BJ (cell line): ENCODE measurements around the gene ISG15. TPM values are rescaled to one million over a fixed set of nuclear protein-coding genes. Genes with fewer than 3 reads are reported as not detected.

ENCODE experiments used
- CTCF ChIA-PET: fragments of 350-600 bp; formaldehyde crosslinking; extraction: SDS; loops from one replicate; lab custom pipeline; 2021; ENCODE audit warnings: antibody characterized with exemption, inconsistent platforms; lab: Yijun Ruan, JAX
- POLR2A ChIA-PET: fragments of 300-600 bp; sonication (Branson Sonifier 250); formaldehyde crosslinking; extraction: SDS; loops from one replicate; lab custom pipeline; 2021; ENCODE audit warnings: antibody characterized with exemption; lab: Charles Lee
- DNase-seq: peaks from one replicate; pipeline ENCODE4 v3.0.0-alpha.2; 2011; ENCODE audit warnings: low read depth
- H3K27me3 ChIP-seq: 2 replicates; pipeline ENCODE4 v1.6.0; 2011; ENCODE audit warnings: low read length; ENCODE audit not compliant: control insufficient read depth, insufficient read depth
- H3K36me3 ChIP-seq: 2 replicates; pipeline ENCODE4 v1.5.1; 2011; ENCODE audit warnings: low read length; ENCODE audit not compliant: control insufficient read depth, insufficient read depth
- H3K4me3 ChIP-seq: 2 replicates; pipeline ENCODE4 v1.5.1; 2011; ENCODE audit warnings: low read depth, mild to moderate bottlenecking, control low read depth, low read length
- polyA plus RNA-seq: library from polyadenylated mRNA; depleted of rRNA; stranded (reverse); fragments of >200 nt; gene quantifications from 2 replicates; pipeline ENCODE4 v1.2.3, GENCODE V29; 2011
- TF ChIP-seq, protein P1 (sequence below): IDR thresholded peaks from 2 replicates; pipeline ENCODE4 v1.5.1; 2011; ENCODE audit warnings: low read depth, mild to moderate bottlenecking, control low read depth, inconsistent platforms, low read length, moderate library complexity; ENCODE audit not compliant: insufficient read depth

The ISG15 gene
- polyA plus RNA-seq, 1 experiment, result 86.8 TPM

DNA sequence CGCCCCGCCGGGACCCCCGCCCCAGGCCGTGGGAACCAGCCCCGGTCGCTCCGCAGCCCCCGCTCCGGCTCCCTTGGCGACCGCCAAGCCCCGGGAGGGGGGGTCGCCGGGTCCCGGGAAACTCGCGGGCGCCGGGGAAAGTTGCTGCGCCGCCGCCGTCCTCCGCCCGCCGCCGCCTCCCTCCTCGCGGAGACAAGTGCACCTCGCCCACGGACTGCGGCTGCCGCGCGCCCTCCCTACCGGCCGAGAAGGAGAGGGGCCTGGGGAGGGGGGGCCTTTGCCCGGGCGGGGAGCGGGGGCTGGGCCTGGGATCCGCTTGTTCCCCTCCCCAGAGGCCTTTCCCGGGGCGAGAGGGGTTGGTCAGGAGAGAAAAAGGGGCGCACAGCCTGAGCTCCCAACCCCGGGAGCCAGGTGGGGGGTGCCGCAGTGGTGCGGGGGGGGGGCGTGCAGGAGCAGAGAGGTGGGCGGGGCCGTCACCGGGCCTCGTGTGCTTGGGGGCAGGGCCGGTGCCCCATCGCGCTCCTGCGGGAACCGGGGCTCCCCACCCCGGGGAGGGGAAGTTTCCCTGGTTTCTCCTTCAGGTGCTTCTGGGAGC, 7.2 kb downstream of the ISG15 start:
- TF ChIP-seq, protein P1, sequence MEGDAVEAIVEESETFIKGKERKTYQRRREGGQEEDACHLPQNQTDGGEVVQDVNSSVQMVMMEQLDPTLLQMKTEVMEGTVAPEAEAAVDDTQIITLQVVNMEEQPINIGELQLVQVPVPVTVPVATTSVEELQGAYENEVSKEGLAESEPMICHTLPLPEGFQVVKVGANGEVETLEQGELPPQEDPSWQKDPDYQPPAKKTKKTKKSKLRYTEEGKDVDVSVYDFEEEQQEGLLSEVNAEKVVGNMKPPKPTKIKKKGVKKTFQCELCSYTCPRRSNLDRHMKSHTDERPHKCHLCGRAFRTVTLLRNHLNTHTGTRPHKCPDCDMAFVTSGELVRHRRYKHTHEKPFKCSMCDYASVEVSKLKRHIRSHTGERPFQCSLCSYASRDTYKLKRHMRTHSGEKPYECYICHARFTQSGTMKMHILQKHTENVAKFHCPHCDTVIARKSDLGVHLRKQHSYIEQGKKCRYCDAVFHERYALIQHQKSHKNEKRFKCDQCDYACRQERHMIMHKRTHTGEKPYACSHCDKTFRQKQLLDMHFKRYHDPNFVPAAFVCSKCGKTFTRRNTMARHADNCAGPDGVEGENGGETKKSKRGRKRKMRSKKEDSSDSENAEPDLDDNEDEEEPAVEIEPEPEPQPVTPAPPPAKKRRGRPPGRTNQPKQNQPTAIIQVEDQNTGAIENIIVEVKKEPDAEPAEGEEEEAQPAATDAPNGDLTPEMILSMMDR, result no peak
- POLR2A ChIA-PET, result interaction anchor here (0.6 kb wide), 1 partner anchor 20 kb away, joined by 5 read pairs; no protein-coding TSS in a partner anchor
- peak overlapping the region; percentile 78 for H3K4me3 ChIP-seq
- no peak for DNase-seq
- CTCF ChIA-PET, result interaction anchor here (1.0 to 4.7 kb wide), 2 partner anchors 12 to 20 kb away, joined by 4 to 20 read pairs; no protein-coding TSS in a partner anchor
- peaks cover 14% of the 10 kb centered on the region for H3K36me3 ChIP-seq
- H3K27me3 ChIP-seq, result no peaks in the 10 kb centered on the region

DNA sequence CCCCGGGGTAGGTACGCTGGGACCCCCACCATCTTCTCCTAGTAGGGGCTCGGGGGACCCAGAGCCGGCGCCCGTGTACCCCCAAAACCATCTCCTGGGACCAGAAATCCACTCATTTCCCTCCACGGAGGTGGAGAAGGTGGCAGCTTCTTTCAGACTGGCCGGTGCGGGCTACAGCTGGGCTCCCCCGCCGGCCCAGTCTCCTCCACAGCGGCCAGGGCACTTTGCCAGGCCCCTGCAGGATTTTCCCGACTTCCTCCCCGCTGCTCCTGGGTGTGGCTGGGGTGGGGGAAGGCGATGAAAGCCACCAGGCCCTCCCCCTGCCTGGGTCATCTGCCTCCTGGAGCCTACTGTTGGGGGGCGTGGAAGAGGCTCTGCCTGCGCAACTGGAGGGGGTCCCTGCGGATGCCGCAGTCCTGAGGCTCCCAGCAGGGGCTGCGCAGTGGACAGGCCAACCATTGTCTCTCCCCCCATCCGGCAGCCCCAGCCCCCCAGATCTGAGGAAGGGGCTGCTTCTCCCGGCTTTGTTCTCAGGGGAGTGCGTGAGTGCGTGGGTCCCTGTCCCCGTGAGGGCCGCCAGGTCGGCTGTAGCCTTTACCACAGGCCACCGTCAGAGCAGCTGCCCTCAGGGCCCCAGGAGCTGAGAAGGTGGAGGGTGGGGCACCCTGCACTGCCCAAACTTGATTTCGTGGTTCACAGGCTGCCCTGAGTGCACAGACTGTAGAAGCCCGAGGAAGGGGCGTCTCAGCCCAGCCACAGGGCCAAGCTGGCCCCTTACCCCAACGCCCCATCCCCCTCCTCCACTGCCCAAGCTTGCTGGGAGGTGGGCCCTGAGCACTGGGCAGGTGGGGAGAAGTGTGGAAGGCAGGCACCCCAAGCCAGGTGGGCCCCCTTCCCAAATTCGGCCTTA, 8.0 kb downstream of the ISG15 start:
- POLR2A ChIA-PET, result no interaction called here
- CTCF ChIA-PET, result interaction anchor here (0.8 to 4.7 kb wide), 3 partner anchors 11 to 43 kb away, joined by 3 to 20 read pairs (median 4); no protein-coding TSS in a partner anchor
- Histone ChIP-seq H3K36me3 (peaks cover 15% of the 10 kb centered on the region), H3K4me3 (peak overlapping the region; percentile 78), H3K27me3 (no peaks in the 10 kb centered on the region)
- DNase-seq, result no peak
- TF ChIP-seq, protein P1, result no peak

DNA sequence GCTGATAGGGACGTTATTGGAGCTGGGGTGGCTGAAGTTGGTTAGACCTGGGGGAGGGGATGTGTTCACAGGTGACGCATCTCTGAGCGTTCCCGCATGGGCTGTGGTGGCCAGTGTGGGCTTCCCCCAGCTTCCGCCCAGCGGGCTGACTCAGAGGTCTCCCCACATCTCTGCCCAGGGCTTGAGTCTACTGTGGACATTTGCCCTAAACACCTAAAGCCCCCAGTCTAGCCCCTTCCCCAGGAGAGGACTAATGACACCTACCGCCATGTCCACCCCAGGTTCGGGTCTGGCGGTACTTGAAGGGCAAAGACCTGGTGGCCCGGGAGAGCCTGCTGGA, 8.6 kb downstream of the ISG15 start:
- CTCF ChIA-PET, result interaction anchor here (0.8 to 4.7 kb wide), 2 partner anchors 10 to 42 kb away, joined by 3 to 20 read pairs; no protein-coding TSS in a partner anchor
- H3K27me3 ChIP-seq, result no peaks in the 10 kb centered on the region
- POLR2A ChIA-PET, result no interaction called here
- H3K36me3 ChIP-seq, result peaks cover 16% of the 10 kb centered on the region
- DNase-seq, result no peak
- no peak overlapping the region for H3K4me3 ChIP-seq
- TF ChIP-seq, protein P1, result no peak

DNA sequence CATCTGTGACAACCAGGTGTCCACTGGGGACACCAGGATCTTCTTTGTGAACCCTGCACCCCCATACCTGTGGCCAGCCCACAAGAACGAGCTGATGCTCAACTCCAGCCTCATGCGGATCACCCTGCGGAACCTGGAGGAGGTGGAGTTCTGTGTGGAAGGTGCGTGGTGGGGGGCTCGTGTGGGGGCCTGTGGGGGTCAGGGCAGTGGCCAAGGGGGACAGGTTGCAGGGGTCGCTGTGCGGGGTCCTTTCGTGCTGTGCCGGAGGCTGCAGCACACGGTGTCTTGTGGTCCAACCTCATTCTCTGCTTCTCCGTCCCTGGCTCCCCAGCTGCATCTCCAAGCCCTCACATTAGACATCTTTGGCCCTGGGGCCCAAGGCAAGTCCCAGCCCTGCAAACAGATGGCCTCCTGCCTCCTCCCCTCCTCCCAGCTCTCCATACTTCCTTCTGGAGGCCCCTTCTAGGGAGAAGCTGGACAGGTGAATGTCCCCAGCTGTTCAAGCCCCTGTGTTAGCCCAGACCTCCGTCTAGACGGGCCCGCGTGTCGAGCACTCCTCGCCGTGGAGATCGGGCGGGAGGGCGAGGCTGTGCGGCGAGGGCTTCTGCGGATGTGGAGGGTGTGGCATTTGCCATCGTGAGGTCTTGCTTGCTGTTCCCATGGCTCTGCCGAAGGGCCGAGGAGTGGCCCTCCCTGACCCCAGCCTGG, 9.2 kb downstream of the ISG15 start:
- no peak overlapping the region for H3K4me3 ChIP-seq
- ChIA-PET CTCF (interaction anchor here (0.8 to 4.7 kb wide), 2 partner anchors 10 to 42 kb away, joined by 3 to 20 read pairs; no protein-coding TSS in a partner anchor), POLR2A (no interaction called here)
- TF ChIP-seq, protein P1, result no peak
- H3K27me3 ChIP-seq, result no peaks in the 10 kb centered on the region
- H3K36me3 ChIP-seq, result peaks cover 17% of the 10 kb centered on the region
- DNase-seq, result no peak
